ENCODE data around the gene FOXN3.

Gene FOXN3

GRCh38 chr14:89110110-89110509, 306.9 kb downstream of the FOXN3 start:
- TF ChIP-seq POLR2A (IDR thresholded peaks at IDR 0.05; ENCODE audit: low read depth, low read length) (no peak), POLR2AphosphoS5 (IDR thresholded peaks at IDR 0.05; ENCODE audit: low read depth, low read length) (no peak), TAF1 (IDR thresholded peaks at IDR 0.05; ENCODE audit: borderline replicate concordance, low read depth, low read length) (no peak)
- DNase-seq (ENCODE audit: insufficient read length) = no peak
- no peak for FAIRE-seq

DNA sequence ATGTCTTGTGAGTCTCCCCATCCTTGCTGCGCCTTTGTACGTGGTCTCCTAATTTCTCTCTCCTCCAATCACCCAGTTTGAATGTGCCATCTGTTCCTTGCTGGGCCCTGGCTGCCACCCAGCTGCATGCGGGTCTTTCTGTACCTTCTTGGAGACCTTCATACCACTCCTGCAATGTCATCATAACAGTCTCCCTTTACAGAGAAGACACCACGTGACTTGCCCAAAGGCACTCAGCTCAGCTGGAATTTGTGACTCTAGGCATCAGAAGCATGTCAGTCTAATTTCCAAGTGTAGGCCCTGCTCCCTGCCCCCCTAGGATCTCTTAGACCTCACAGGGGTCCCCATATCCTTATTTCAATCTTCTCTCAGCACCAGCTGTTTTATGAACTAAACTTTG, 308.4 kb downstream of the FOXN3 start:
- no peak for FAIRE-seq
- TF ChIP-seq POLR2A (IDR thresholded peaks at IDR 0.05; ENCODE audit: low read depth, low read length) (no peak), POLR2AphosphoS5 (IDR thresholded peaks at IDR 0.05; ENCODE audit: low read depth, low read length) (no peak), TAF1 (IDR thresholded peaks at IDR 0.05; ENCODE audit: borderline replicate concordance, low read depth, low read length) (no peak)
- DNase-seq (ENCODE audit: insufficient read length) = no peak

- no peak for TF ChIP-seq TAF1 (IDR thresholded peaks at IDR 0.05; ENCODE audit: borderline replicate concordance, low read depth, low read length)
- TF ChIP-seq POLR2AphosphoS5 (IDR thresholded peaks at IDR 0.05; ENCODE audit: low read depth, low read length) = no peak
- TF ChIP-seq POLR2A (IDR thresholded peaks at IDR 0.05; ENCODE audit: low read depth, low read length) = no peak
- FAIRE-seq (no peak), DNase-seq (ENCODE audit: insufficient read length) (no peak)
These were observed 309.4 kb downstream of the FOXN3 start for GRCh38 chr14:89107626-89108025.

Measured in GM12892 (cell line).